Cardiac fibroblast (primary cell): ENCODE measurements around the gene DNAH11.

ENCODE experiments used
- DNase-seq, 2 donors: peaks; one replicate each; pipeline versions ENCODE4 v3.0.0 to v3.0.0-alpha.2; 2010; ENCODE audit warnings: low read depth in 2 of 2
- H3K4me3 ChIP-seq, 2 donors: replicated peaks in 1 of 2; 1 replicate in 1 of 2; 2 replicates in 1 of 2; pipeline ENCODE4 v1.5.1; 2011; ENCODE audit warnings: low read depth in 2 of 2, low read length in 2 of 2, mild to moderate bottlenecking in 2 of 2, moderate library complexity in 1 of 2
- TF ChIP-seq, protein P1 (sequence below): IDR thresholded peaks from one replicate; pipeline ENCODE4 v1.5.1; 2011; ENCODE audit warnings: low read depth, mild to moderate bottlenecking, low read length, inconsistent platforms

Gene DNAH11

DNA sequence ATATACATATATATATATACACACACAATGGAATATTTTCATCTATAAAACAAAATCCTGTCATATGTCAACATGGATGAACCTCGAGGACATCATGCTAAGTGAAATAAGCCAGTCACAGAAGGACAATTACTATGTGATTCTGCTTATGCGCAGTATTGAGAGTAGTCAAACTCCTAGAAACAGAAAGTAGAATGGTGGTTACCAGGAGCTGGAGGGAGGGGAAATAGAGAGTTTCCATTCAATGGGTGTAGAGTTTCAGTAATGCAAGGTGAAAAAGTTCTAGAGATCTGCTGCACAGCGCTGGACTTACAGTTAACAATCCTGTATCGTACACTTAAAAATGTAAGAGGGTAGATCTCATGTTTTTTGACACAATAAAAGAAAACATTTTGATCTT is 221.0 kb downstream of the DNAH11 start:
- no peak for DNase-seq
- H3K4me3 ChIP-seq = no peak overlapping the region
- TF ChIP-seq, protein P1, sequence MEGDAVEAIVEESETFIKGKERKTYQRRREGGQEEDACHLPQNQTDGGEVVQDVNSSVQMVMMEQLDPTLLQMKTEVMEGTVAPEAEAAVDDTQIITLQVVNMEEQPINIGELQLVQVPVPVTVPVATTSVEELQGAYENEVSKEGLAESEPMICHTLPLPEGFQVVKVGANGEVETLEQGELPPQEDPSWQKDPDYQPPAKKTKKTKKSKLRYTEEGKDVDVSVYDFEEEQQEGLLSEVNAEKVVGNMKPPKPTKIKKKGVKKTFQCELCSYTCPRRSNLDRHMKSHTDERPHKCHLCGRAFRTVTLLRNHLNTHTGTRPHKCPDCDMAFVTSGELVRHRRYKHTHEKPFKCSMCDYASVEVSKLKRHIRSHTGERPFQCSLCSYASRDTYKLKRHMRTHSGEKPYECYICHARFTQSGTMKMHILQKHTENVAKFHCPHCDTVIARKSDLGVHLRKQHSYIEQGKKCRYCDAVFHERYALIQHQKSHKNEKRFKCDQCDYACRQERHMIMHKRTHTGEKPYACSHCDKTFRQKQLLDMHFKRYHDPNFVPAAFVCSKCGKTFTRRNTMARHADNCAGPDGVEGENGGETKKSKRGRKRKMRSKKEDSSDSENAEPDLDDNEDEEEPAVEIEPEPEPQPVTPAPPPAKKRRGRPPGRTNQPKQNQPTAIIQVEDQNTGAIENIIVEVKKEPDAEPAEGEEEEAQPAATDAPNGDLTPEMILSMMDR = no peak

DNA sequence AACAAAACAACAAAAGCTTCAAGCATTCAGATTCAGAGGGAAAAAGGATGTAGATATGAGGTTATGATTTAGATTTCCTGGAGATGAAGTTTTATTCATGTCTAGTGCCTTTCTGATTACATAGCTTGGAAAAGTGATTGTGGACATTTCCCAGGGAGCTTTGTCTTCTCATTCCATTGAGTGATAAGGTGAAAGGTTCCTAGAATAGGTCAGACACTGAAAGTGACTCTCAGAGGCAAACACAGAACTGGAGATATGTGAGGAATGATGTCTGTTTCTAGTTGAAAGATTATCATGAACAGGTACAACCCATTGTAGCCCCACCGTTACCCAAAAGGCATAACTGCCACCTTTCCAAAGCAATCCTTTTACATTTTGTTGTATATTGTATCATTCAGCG is 223.4 kb downstream of the DNAH11 start:
- DNase-seq = no peak
- no peak overlapping the region for H3K4me3 ChIP-seq
- TF ChIP-seq, protein P1 = no peak

GRCh38 chr7:21767300-21767900 is 224.6 kb downstream of the DNAH11 start:
- TF ChIP-seq, protein P1 = peak; percentile 73
- H3K4me3 ChIP-seq = no peak overlapping the region
- peak; percentile 21 to 89 for DNase-seq

DNA sequence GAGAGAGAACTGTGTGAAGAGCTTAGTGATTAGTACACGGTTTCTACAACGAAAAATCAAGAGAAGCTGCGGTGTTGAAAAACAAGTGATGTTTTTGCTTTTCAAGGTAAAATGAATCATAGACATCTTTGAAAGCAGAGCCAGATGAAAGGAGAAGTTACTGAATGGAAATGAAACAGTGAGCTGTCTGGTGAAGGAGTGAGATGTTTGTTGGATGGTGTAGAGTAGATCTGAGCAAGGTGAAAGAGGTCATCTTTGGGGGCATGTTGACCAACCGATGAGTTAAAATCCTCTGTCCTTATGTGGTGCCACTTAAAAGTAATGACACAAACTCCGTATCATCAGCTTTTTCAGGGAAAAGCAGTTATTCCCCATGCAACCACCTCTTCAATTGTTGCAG is 225.4 kb downstream of the DNAH11 start:
- no peak for DNase-seq
- no peak overlapping the region for H3K4me3 ChIP-seq
- TF ChIP-seq, protein P1 = no peak

- no peak overlapping the region for H3K4me3 ChIP-seq
- TF ChIP-seq, protein P1 = no peak
- DNase-seq = no peak
These were observed 228.4 kb downstream of the DNAH11 start for GRCh38 chr7:21771266-21771665.

GRCh38 chr7:21771906-21772610 is 229.2 kb downstream of the DNAH11 start:
- H3K4me3 ChIP-seq = no peak overlapping the region
- TF ChIP-seq, protein P1 = no peak
- peak; percentile 3 for DNase-seq
